H1 (cell line): Measurements from ENCODE around the gene UVSSA. TPM values are rescaled to one million over a fixed set of nuclear protein-coding genes. Genes with fewer than 3 reads are reported as not detected.

Experiments used
- CBX8 ChIP-seq: fragments of 300-800, 300-1000 bp; sonication (generic); IDR thresholded peaks from 2 replicates; pipeline ENCODE4 v1.7.1; 2016; ENCODE audit warnings: low read depth, low read length, borderline replicate concordance
- FOSL1 ChIP-seq: IDR thresholded peaks from 2 replicates; pipeline ENCODE4 v1.6.1; 2011; ENCODE audit warnings: mild to moderate bottlenecking, low read depth, low read length, moderate library complexity; ENCODE audit not compliant: insufficient read depth
- MAFK ChIP-seq: IDR thresholded peaks from 2 replicates; pipeline ENCODE4 v1.6.1; 2012; ENCODE audit warnings: low read depth, mild to moderate bottlenecking, improper control_type of control experiment, low read length
- MAX ChIP-seq: IDR thresholded peaks from 2 replicates; pipeline ENCODE4 v1.6.1; 2012; ENCODE audit warnings: inconsistent platforms
- NANOG ChIP-seq: IDR thresholded peaks from 2 replicates; pipeline ENCODE4 v1.6.1; 2011; ENCODE audit warnings: low read length, low read depth, mild to moderate bottlenecking, inconsistent platforms; ENCODE audit not compliant: insufficient read depth, poor library complexity, severe bottlenecking
- RFX5 ChIP-seq: IDR thresholded peaks from 2 replicates; pipeline ENCODE4 v1.6.1; 2011; ENCODE audit warnings: low read depth, low read length, improper control_type of control experiment, borderline replicate concordance
- TAF7 ChIP-seq: optimal IDR thresholded peaks from 2 replicates; pipeline ENCODE3; 2011; ENCODE audit warnings: low read depth, mild to moderate bottlenecking, inconsistent platforms, low read length, moderate library complexity, borderline replicate concordance
- YY1 ChIP-seq: IDR thresholded peaks from 2 replicates; pipeline ENCODE4 v1.6.1; 2011; ENCODE audit warnings: low read depth, mild to moderate bottlenecking, low read length
- polyA plus RNA-seq, 7 experiments: library from polyadenylated mRNA; depleted of rRNA in 3 of 7; stranded (reverse) in 5 of 7; unstranded in 2 of 7; fragments of >200 nt in 5 of 7; fragments of 200-250 nt in 2 of 7; gene quantifications; 1 replicate in 5 of 7; 2 replicates in 1 of 7; 4 replicates in 1 of 7; pipeline versions ENCODE4 v1.2.1 to v1.2.3, GENCODE V29; 2011 to 2013; ENCODE audit warnings: missing spikeins in 2 of 7, mixed read lengths in 2 of 7
- total RNA-seq: library from RNA; stranded (reverse); fragmentation: NEBNext Ultra II Directional; extraction: Animal tissue kit (Norgen Biotek cat#: 25700); gene quantifications from 2 replicates; pipeline ENCODE4 v1.2.1, GENCODE V29; 2021
- TF ChIP-seq, protein P1 (sequence below): fragments of 300-600 bp; sonication (generic); IDR thresholded peaks from 2 replicates; pipeline ENCODE4 v1.7.1; 2012; ENCODE audit warnings: low read length, moderate library complexity, mild to moderate bottlenecking, inconsistent platforms; ENCODE audit not compliant: insufficient replicate concordance
- TF ChIP-seq, protein P2 (sequence below): IDR thresholded peaks from 2 replicates; pipeline ENCODE4 v1.6.1; 2012; ENCODE audit warnings: low read length, inconsistent platforms

UVSSA gene
- total and polyA plus RNA-seq, 2 of the 8 experiments (the other 6 are each of a cell fraction or from before 2014, with no cell fraction given) = 14.5 to 19.4 TPM

GRCh38 chr4:1362521-1362920 lies 15.5 kb downstream of the UVSSA start (continued):
- TF ChIP-seq, protein P1, sequence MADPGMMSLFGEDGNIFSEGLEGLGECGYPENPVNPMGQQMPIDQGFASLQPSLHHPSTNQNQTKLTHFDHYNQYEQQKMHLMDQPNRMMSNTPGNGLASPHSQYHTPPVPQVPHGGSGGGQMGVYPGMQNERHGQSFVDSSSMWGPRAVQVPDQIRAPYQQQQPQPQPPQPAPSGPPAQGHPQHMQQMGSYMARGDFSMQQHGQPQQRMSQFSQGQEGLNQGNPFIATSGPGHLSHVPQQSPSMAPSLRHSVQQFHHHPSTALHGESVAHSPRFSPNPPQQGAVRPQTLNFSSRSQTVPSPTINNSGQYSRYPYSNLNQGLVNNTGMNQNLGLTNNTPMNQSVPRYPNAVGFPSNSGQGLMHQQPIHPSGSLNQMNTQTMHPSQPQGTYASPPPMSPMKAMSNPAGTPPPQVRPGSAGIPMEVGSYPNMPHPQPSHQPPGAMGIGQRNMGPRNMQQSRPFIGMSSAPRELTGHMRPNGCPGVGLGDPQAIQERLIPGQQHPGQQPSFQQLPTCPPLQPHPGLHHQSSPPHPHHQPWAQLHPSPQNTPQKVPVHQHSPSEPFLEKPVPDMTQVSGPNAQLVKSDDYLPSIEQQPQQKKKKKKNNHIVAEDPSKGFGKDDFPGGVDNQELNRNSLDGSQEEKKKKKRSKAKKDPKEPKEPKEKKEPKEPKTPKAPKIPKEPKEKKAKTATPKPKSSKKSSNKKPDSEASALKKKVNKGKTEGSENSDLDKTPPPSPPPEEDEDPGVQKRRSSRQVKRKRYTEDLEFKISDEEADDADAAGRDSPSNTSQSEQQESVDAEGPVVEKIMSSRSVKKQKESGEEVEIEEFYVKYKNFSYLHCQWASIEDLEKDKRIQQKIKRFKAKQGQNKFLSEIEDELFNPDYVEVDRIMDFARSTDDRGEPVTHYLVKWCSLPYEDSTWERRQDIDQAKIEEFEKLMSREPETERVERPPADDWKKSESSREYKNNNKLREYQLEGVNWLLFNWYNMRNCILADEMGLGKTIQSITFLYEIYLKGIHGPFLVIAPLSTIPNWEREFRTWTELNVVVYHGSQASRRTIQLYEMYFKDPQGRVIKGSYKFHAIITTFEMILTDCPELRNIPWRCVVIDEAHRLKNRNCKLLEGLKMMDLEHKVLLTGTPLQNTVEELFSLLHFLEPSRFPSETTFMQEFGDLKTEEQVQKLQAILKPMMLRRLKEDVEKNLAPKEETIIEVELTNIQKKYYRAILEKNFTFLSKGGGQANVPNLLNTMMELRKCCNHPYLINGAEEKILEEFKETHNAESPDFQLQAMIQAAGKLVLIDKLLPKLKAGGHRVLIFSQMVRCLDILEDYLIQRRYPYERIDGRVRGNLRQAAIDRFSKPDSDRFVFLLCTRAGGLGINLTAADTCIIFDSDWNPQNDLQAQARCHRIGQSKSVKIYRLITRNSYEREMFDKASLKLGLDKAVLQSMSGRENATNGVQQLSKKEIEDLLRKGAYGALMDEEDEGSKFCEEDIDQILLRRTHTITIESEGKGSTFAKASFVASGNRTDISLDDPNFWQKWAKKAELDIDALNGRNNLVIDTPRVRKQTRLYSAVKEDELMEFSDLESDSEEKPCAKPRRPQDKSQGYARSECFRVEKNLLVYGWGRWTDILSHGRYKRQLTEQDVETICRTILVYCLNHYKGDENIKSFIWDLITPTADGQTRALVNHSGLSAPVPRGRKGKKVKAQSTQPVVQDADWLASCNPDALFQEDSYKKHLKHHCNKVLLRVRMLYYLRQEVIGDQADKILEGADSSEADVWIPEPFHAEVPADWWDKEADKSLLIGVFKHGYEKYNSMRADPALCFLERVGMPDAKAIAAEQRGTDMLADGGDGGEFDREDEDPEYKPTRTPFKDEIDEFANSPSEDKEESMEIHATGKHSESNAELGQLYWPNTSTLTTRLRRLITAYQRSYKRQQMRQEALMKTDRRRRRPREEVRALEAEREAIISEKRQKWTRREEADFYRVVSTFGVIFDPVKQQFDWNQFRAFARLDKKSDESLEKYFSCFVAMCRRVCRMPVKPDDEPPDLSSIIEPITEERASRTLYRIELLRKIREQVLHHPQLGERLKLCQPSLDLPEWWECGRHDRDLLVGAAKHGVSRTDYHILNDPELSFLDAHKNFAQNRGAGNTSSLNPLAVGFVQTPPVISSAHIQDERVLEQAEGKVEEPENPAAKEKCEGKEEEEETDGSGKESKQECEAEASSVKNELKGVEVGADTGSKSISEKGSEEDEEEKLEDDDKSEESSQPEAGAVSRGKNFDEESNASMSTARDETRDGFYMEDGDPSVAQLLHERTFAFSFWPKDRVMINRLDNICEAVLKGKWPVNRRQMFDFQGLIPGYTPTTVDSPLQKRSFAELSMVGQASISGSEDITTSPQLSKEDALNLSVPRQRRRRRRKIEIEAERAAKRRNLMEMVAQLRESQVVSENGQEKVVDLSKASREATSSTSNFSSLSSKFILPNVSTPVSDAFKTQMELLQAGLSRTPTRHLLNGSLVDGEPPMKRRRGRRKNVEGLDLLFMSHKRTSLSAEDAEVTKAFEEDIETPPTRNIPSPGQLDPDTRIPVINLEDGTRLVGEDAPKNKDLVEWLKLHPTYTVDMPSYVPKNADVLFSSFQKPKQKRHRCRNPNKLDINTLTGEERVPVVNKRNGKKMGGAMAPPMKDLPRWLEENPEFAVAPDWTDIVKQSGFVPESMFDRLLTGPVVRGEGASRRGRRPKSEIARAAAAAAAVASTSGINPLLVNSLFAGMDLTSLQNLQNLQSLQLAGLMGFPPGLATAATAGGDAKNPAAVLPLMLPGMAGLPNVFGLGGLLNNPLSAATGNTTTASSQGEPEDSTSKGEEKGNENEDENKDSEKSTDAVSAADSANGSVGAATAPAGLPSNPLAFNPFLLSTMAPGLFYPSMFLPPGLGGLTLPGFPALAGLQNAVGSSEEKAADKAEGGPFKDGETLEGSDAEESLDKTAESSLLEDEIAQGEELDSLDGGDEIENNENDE = no peak
- no peak for TF ChIP-seq MAFK
- no peak for TF ChIP-seq RFX5
- TF ChIP-seq NANOG = no peak
- TF ChIP-seq FOSL1 = no peak
- TF ChIP-seq TAF7 = no peak
- TF ChIP-seq MAX = no peak
- TF ChIP-seq CBX8 = no peak
- TF ChIP-seq, protein P2, sequence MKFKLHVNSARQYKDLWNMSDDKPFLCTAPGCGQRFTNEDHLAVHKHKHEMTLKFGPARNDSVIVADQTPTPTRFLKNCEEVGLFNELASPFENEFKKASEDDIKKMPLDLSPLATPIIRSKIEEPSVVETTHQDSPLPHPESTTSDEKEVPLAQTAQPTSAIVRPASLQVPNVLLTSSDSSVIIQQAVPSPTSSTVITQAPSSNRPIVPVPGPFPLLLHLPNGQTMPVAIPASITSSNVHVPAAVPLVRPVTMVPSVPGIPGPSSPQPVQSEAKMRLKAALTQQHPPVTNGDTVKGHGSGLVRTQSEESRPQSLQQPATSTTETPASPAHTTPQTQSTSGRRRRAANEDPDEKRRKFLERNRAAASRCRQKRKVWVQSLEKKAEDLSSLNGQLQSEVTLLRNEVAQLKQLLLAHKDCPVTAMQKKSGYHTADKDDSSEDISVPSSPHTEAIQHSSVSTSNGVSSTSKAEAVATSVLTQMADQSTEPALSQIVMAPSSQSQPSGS = no peak
- TF ChIP-seq YY1 = no peak
